Measurements from ENCODE around the gene SRSF8.

GRCh38 chr11:95067039-95067840 lies 521 bp downstream of the SRSF8 start:
- TF ChIP-seq IRF3 (IDR thresholded peaks at IDR 0.05; ENCODE audit: low read depth, low read length) = no peak
- TF ChIP-seq, protein P1, sequence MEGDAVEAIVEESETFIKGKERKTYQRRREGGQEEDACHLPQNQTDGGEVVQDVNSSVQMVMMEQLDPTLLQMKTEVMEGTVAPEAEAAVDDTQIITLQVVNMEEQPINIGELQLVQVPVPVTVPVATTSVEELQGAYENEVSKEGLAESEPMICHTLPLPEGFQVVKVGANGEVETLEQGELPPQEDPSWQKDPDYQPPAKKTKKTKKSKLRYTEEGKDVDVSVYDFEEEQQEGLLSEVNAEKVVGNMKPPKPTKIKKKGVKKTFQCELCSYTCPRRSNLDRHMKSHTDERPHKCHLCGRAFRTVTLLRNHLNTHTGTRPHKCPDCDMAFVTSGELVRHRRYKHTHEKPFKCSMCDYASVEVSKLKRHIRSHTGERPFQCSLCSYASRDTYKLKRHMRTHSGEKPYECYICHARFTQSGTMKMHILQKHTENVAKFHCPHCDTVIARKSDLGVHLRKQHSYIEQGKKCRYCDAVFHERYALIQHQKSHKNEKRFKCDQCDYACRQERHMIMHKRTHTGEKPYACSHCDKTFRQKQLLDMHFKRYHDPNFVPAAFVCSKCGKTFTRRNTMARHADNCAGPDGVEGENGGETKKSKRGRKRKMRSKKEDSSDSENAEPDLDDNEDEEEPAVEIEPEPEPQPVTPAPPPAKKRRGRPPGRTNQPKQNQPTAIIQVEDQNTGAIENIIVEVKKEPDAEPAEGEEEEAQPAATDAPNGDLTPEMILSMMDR (IDR thresholded peaks at IDR 0.05) = peak; percentile 50
- TF ChIP-seq MAX (IDR thresholded peaks at IDR 0.05; ENCODE audit: low read depth) = peak; percentile 40
- TF ChIP-seq, protein P2, sequence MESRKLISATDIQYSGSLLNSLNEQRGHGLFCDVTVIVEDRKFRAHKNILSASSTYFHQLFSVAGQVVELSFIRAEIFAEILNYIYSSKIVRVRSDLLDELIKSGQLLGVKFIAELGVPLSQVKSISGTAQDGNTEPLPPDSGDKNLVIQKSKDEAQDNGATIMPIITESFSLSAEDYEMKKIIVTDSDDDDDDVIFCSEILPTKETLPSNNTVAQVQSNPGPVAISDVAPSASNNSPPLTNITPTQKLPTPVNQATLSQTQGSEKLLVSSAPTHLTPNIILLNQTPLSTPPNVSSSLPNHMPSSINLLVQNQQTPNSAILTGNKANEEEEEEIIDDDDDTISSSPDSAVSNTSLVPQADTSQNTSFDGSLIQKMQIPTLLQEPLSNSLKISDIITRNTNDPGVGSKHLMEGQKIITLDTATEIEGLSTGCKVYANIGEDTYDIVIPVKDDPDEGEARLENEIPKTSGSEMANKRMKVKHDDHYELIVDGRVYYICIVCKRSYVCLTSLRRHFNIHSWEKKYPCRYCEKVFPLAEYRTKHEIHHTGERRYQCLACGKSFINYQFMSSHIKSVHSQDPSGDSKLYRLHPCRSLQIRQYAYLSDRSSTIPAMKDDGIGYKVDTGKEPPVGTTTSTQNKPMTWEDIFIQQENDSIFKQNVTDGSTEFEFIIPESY (IDR thresholded peaks at IDR 0.05; ENCODE audit: borderline replicate concordance, low read depth) = peak; percentile 66; the same call in 1 of the 2 replicates
- peak; percentile 55; the same call in 1 of the 2 replicates for TF ChIP-seq POLR2AphosphoS5 (IDR thresholded peaks at IDR 0.05; ENCODE audit: low read depth, low read length)
- TF ChIP-seq, protein P3, sequence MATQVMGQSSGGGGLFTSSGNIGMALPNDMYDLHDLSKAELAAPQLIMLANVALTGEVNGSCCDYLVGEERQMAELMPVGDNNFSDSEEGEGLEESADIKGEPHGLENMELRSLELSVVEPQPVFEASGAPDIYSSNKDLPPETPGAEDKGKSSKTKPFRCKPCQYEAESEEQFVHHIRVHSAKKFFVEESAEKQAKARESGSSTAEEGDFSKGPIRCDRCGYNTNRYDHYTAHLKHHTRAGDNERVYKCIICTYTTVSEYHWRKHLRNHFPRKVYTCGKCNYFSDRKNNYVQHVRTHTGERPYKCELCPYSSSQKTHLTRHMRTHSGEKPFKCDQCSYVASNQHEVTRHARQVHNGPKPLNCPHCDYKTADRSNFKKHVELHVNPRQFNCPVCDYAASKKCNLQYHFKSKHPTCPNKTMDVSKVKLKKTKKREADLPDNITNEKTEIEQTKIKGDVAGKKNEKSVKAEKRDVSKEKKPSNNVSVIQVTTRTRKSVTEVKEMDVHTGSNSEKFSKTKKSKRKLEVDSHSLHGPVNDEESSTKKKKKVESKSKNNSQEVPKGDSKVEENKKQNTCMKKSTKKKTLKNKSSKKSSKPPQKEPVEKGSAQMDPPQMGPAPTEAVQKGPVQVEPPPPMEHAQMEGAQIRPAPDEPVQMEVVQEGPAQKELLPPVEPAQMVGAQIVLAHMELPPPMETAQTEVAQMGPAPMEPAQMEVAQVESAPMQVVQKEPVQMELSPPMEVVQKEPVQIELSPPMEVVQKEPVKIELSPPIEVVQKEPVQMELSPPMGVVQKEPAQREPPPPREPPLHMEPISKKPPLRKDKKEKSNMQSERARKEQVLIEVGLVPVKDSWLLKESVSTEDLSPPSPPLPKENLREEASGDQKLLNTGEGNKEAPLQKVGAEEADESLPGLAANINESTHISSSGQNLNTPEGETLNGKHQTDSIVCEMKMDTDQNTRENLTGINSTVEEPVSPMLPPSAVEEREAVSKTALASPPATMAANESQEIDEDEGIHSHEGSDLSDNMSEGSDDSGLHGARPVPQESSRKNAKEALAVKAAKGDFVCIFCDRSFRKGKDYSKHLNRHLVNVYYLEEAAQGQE (IDR thresholded peaks at IDR 0.05; ENCODE audit: low read depth, low read length) = 0 out of 2 replicates have a peak, but pooled peaks have one; percentile 14
- peak; percentile 55; the same call in 1 of the 2 replicates for TF ChIP-seq SIN3A (IDR thresholded peaks at IDR 0.05; ENCODE audit: borderline replicate concordance, low read depth, low read length)
- TF ChIP-seq EZH2phosphoT487 (IDR thresholded peaks at IDR 0.05; ENCODE audit: borderline replicate concordance, low read depth) = no peak
- no peak for TF ChIP-seq RCOR1 (IDR thresholded peaks at IDR 0.05; ENCODE audit: low read length)
- TF ChIP-seq SMC3 (IDR thresholded peaks at IDR 0.05; ENCODE audit: low read depth, low read length) = no peak

All from SK-N-SH (cell line).